ENCODE results near the gene SCAF8. TPM values are rescaled to one million over a fixed set of nuclear protein-coding genes. Genes with fewer than 3 reads are reported as not detected.

SCAF8 gene
- total and polyA plus RNA-seq, 2 donors (not counting 1 experiment from before 2014, with no cell fraction given), result 25.7 to 75.2 TPM

GRCh38 chr6:154882107-154882506 is 148.9 kb downstream of the SCAF8 start:
- H3K9ac ChIP-seq (ENCODE audit: low read length), result no peak overlapping the region
- no peaks in the 10 kb centered on the region for H4K20me1 ChIP-seq (ENCODE audit: control insufficient read depth, insufficient read depth, low read length, poor library complexity, severe bottlenecking)
- Mint-ChIP-seq H3K27ac (no peak overlapping the region), H3K9me3 (ENCODE audit: insufficient read depth) (no peaks in the 10 kb centered on the region), H3K4me3 (no peak overlapping the region), H3K4me1 (no peaks in the 10 kb centered on the region), H3K27me3 (no peaks in the 10 kb centered on the region)
- H3K27ac ChIP-seq (ENCODE audit: low read length in 2 of 2), result no peak overlapping the region
- no peaks in the 10 kb centered on the region for H3K4me1 ChIP-seq (ENCODE audit: control insufficient read depth in 2 of 2, insufficient read depth in 2 of 2, low read length in 2 of 2)
- no peak overlapping the region for H3K4me2 ChIP-seq (replicated peaks; ENCODE audit: low read depth, low read length, poor library complexity, severe bottlenecking)
- ATAC-seq (ENCODE audit: low read depth), result no peak
- no CpG with 5 or more reads among the region's 3 CpGs for WGBS (ENCODE audit: insufficient coverage)
- H3K4me3 ChIP-seq (ENCODE audit: control extremely low read depth in 1 of 5, extremely low read depth in 1 of 5, insufficient read depth in 1 of 5, low read depth in 2 of 5, low read length in 4 of 5), result no peak overlapping the region
- H3K36me3 ChIP-seq (replicated peaks in 1 of 2; ENCODE audit: control extremely low read depth in 1 of 2, control insufficient read depth in 1 of 2, extremely low read depth in 1 of 2, insufficient read depth in 2 of 2, low read length in 1 of 2), result peaks cover 1% of the 10 kb centered on the region in 2 experiments
- no peaks in the 10 kb centered on the region for H3K79me2 ChIP-seq (ENCODE audit: control insufficient read depth, insufficient read depth, low read length)
- TF ChIP-seq, protein P1, sequence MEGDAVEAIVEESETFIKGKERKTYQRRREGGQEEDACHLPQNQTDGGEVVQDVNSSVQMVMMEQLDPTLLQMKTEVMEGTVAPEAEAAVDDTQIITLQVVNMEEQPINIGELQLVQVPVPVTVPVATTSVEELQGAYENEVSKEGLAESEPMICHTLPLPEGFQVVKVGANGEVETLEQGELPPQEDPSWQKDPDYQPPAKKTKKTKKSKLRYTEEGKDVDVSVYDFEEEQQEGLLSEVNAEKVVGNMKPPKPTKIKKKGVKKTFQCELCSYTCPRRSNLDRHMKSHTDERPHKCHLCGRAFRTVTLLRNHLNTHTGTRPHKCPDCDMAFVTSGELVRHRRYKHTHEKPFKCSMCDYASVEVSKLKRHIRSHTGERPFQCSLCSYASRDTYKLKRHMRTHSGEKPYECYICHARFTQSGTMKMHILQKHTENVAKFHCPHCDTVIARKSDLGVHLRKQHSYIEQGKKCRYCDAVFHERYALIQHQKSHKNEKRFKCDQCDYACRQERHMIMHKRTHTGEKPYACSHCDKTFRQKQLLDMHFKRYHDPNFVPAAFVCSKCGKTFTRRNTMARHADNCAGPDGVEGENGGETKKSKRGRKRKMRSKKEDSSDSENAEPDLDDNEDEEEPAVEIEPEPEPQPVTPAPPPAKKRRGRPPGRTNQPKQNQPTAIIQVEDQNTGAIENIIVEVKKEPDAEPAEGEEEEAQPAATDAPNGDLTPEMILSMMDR (IDR thresholded peaks at IDR 0.05), result no peak
- no peak for TF ChIP-seq EZH2 (IDR thresholded peaks at IDR 0.05; ENCODE audit: borderline replicate concordance, insufficient read depth, low read depth, low read length, poor library complexity, severe bottlenecking)
- ChIA-PET CTCF (no interaction called here), POLR2A (no interaction called here)
- no peaks in the 10 kb centered on the region for H3K9me3 ChIP-seq (ENCODE audit: control extremely low read depth in 1 of 3, control insufficient read depth in 2 of 3, insufficient read depth in 1 of 3, low read length in 2 of 3)
- no peaks in the 10 kb centered on the region for H3K27me3 ChIP-seq (replicated peaks in 1 of 4; ENCODE audit: control extremely low read depth in 1 of 4, control insufficient read depth in 3 of 4, insufficient read depth in 4 of 4, low read length in 3 of 4)
- H2AFZ ChIP-seq (ENCODE audit: insufficient read depth, low read depth, low read length, poor library complexity, severe bottlenecking), result no peak overlapping the region
- no peak for DNase-seq
- intact Hi-C loops (cut with micrococcal nuclease), result no loop called here

Small RNA genes within 50 kb of the gene (small RNA-seq; reads per million reads assigned to genes)
- gene MIR1273C (ENCODE audit: insufficient read length, low read depth, low replicate concordance), result not detected
- not detected for gene RNU6-824P (ENCODE audit: insufficient read length, low read depth, low replicate concordance)

Other genes with a start within 250 kb of the SCAF8 start
- not detected in 2 replicates for gene CNKSR3, start 222.7 kb upstream of the SCAF8 start, total RNA-seq
- gene CNKSR3, start 222.7 kb upstream of the SCAF8 start, polyA plus RNA-seq, result not detected in 2 replicates